COR-L47 (cell line): Measurements from ENCODE around the gene PKDREJ.

Experiments
- DNase-seq: peaks from one replicate; lab custom pipeline; 2025; lab: John Stamatoyannopoulos, UW

Gene PKDREJ

DNA sequence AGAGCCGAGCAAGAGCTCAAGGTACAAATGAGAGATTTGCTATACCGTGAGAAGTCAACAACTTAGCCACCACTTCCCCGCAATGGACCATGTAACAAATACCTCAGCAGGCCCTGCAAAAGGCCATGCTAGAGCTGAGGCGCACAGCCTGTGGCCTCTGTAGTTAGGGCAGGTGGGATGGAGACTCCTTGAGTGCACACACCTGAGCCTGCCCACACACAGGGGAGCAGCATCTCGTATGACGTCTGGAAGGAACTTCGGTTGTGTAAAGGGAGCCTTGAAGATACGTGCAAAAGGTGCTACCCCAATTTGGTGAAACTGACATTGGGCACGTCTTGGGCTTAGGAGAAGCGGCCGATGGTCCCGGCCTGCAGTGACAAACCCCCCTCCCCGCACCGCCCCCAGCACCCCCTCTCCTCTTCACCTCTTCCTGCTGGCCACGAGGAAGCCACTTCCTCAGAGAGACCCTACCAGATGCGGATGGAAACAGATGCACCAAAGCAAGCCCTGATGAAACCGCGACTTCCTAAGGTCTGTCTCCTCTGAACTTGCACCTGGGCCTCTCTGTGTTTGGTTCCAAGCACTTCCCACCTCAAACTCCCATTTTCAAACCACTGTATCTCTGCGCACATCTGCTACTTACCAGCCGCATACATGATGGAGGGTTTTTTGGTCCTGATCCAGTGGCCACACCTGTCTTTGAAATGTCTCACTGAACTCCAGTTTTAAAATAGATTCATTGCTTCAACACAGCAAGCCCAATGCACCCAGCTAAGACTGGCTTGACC is 23.7 kb downstream of the PKDREJ start:
- no peak for DNase-seq

DNA sequence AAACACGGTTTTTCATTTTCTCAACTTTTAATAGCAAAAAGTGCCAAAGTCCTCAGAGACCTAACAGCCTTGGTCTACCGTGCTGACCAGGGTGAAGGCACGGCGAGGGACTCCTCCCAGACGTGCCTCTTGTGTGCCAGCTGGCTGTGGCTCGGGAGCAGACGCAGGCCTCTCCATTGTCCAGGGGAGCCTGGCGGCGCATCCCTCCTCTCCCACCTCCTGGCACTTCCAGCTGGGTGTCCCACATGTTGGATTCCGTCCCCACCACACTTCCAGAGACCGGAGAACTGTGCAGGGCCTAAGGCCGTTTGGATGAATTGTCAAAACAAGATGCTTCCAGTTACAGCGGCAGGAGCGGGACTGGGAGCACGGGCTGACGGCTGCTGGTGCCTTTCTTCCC is 24.6 kb downstream of the PKDREJ start:
- DNase-seq = no peak

DNA sequence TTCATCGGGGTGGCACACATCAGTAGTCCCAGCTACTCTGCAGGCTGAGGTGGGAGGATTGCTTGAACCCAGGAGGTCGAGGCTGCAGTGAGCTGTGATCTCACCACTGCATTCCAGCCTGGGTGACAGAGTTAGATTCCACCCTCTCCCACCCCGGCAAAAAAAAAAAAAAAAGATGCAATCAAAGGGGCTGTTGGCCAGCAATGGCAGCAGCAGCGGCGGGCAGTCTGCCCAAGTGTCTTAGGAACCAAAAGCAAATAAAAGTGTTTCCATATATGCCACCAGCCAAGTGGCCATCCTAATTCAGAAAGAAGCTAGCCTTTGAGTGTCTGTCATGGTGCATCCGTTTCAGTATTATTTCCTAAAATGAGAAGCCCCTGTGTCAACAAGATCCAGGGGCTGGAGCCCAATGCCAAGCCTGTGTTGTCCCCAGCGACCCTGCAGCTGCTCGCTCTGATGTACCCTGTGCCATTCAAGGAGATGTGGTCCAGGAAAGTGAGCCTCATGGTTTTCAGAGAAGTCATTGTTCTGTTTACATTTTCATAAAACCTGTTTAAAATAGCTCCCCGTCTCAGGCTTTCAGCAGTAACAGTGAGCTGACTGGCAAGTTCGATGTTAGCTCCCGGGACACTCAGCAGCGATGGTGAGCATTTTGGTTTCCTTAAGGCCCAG is 25.6 kb downstream of the PKDREJ start:
- DNase-seq = no peak

DNA sequence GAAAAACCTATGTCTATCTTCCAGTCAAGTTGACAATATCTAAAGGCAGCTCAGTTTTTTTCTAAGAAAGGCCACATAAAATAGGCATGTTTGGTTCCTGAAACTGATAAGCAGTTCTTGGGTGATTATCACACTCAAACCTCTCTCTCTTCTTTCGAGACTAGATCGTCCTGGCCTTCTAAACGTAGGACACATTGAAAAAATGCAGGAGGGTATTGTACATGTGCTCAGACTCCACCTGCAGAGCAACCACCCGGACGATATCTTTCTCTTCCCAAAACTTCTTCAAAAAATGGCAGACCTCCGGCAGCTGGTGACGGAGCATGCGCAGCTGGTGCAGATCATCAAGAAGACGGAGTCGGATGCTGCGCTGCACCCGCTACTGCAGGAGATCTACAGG is 28.2 kb downstream of the PKDREJ start:
- DNase-seq = no peak

DNA sequence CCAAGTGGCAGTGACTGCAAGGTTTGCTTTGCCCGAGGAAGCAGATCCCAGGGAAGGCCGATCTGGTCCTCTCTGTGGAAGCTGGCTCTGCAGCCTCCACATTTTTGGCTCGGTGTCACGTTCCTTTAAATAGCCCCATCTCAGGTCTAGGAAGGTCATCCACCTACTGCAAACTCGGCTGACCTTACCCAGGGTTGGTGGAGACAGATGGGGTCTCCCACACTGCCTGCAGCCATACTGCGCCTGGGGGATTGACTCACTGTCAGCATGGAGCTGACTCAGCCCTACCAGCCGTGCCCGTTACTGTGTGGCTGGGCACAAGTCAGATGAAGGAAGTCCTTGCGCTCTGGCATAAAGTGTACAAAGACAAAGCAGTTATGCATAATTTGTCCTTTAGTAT is 29.9 kb downstream of the PKDREJ start:
- no peak for DNase-seq

DNA sequence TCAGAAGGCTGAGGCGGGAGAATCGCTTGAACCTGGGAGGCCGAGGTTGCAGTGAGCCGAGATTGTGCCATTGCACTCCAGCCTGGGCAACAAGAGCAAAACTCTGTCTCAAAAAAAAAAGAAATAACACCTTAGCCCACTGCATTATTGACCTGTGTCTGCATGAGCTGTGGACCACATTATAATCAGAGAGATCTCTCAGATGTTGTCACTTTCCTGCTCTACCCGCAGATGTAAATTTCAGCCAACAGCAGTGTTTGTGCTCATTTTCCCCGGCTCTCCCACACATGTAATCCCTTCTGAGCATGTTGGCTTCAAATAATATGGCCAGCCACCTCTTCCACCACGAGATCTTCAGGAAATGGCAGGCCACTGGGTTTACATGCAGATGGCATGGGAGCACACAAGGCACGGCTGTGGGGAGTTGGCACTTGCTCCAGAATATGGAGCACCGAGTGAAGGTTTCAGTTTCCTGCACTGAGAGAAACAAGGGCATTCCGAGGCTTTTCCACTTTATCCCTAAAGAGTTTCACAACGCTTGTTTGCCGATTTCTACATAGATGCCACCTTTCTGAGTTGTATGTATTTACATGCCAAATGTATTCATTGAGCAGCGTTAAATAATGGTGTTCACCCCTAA is 32.8 kb downstream of the PKDREJ start:
- no peak for DNase-seq

DNA sequence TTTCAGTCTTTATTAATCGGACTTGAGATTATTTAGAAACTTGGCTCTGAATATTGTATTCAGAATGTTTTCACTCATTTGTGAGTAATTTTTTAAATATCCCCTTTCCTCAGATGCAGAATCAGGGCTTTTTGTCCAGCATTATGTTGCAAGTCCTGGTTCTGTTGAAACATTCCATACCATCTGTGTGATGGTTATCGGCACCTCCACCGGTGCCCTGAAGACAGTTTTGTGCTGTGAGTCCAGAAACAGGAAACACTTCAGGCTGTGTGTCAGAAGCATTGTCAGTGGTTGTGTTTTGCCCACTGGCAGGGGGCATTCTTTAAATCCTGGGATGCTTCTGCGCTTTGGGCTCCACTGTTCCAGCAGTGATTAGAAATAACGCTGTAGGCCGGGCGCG is 33.4 kb downstream of the PKDREJ start:
- DNase-seq = no peak

DNA sequence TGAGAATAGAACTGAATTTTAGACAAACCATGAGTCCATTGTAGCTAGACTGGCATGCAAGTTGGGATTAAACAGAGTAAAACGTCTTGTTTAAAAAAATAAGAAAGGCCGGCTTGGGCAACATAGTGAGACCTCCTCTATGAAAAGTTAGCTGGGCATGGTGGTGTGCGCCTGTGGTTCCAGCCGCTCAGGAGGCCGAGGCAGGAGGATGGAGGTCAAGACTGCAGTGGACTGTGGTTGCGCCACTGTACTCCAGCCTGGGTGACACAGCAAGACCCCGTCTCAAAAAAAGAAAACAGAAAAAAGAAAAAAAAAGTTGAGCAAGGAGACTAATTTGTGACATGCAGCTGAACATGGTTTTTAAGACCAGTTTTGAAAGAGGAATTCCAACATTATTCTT is 36.6 kb downstream of the PKDREJ start:
- DNase-seq = no peak

DNA sequence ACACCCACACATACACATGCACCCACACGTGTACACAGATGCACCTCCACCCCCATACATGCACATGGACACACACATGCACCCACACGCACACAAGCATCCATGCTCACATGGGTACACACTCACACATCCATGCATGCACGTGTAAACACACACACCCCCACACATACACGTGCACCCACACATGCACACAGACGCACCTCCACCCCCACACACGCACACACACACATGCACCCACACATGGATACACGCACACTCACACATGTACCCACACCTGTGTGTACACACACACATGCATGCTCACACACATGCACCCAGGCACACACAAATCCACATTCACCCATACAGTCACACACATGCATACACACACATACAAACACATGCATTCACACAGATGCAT is 37.5 kb downstream of the PKDREJ start:
- no peak for DNase-seq

DNA sequence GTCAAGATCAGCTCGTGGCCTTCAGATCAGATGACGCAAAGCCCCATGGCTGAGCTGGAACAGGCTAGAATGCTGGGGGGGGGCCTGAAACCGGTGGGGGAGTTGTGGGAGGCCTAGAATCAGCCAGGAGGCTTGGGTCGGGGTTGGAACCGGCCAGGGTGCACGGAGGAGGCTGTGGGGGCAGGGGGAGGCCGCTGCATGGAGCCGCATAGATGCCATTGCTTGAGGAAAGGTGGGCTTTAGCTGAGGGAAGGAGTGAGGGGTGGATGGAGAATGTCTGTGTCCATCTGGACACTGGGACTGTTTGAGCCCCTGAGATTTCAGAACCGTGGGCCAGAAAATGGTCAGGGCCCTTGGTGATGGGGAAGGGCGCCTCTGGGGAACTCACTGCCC is 38.2 kb downstream of the PKDREJ start:
- DNase-seq = no peak

DNA sequence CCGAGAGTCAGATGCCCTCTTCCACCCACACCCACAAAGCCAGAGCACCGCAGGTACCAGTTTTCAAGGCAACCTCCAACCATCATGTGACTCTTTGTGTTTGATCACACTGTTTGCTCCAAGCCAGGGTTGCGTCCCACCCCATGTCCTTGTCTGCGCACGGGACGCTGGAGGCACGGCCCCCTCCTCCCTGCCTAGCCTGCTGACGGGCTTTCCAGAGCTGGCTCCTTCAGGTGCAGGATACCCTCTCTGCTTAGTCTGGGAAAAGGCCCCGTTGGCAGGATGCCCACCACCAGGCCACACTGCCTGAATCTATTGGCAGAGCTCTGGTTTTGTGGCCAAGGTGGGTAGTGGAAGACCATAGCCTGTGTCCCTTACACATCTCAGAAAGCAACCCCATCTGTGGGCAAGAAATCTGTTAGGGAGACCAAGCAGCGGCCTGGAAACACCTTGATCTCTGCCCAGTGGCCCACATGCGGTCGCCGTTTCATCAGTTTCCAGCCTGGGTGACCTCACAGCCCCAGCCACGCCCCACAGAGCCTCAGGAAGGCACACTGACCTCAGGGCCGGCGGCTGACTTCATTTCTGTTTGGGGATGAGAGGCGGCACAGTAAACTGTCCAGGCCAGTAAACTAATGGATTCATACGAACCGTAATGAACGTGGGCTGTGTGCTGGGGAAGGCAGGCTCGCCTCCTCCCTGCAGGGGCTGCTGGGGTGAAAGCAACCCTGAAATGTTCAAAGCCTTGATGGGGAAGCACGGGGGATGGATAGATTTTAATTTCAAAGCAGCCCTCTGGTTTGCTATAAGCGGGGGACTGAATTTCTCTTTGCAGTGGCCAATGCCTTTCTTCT is 38.9 kb downstream of the PKDREJ start:
- no peak for DNase-seq

DNA sequence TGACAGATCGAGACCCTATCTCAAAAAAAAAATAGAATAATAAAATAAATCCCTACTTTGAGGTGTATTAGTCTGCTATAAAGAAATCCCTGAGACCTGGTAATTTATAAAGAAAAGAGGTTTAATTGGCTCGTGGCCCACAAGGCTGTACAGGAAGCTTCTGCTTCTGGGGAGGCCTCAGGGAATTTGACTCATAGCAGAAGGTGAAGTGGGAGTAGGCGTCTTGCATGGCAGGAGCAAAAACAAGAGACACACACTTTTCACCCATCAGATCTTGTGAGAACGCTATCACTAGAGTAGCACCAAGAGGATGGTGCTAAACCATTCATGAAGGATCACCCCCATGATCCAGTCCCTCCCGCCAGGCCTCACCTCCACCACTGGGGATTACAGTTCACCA is 42.2 kb downstream of the PKDREJ start:
- no peak for DNase-seq

DNA sequence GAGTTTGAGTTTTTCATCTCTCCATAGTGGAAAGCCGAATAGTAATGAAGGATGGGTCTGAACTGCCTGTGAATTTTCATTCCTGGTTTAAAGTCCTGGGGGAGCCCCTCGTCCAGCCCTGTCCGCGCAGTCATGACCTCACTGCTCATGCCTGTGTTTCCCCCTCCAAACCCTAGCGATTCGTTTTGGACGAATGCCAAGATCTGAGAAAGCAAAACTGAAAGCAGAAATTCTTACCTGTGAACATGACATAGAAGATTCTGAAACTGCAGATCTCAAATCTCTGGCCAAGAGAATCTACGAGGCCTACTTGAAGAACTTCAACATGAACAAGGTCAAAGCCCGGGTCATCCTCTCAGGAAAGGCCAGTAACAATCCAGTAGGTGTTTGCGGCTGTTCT is 43.5 kb downstream of the PKDREJ start:
- DNase-seq = no peak

DNA sequence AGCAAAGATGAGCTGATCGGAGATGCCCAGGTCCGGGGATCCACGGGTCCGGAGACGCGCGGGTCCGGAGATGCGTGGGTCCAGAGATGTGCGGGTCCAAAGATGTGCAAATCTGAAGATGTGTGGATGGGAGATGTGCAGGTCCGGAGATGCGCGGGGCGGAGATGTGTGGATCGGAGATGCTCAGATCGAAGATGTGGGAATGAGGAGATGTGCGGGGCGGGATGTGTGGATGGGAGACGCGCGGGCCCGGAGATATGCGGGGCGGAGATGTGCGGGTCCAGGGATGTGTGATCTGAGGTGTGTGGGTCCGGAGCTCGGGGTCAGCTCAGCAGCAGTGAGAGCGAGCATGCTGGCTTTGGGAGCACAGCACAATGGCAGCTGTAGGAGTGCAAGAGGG is 48.5 kb downstream of the PKDREJ start:
- DNase-seq = no peak

DNA sequence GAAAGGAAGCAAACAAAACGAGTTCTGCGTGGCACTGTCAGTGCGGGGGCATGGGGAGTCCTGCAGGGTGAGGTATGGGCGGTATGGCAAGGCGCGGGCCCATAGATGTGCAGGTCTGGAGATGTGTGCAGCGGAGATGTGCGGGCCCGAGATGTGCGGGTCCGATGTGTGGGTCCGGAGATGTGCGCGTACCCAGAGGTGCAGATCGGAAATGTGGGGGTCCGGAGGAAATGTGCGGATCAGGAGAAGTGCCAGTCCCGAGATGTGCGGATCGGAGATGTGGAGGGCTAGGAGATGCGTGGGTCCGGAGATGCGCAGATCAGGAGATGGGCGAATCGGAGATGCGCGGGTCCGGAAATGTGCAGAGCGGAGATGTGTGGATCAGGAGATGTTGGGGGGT is 49.0 kb downstream of the PKDREJ start:
- no peak for DNase-seq

DNA sequence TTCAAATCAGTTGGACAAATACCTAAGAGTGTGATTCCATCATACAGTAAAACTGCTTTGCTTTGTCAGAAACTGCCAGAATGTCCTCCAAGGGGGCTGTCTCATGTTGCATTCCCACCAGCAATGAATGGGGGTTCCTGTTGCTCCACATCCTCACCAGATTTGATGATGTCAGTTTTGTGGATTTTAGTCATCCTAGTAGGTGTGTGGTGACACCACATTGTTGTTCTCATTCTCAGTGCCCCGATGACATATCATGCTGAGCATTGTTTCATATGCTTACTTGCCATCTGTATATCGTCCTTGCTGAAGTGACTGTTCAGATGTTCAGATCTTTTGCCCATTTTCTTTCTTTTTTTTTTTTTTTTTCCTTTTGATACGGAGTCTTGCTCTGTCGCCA is 50.1 kb downstream of the PKDREJ start:
- DNase-seq = no peak

DNA sequence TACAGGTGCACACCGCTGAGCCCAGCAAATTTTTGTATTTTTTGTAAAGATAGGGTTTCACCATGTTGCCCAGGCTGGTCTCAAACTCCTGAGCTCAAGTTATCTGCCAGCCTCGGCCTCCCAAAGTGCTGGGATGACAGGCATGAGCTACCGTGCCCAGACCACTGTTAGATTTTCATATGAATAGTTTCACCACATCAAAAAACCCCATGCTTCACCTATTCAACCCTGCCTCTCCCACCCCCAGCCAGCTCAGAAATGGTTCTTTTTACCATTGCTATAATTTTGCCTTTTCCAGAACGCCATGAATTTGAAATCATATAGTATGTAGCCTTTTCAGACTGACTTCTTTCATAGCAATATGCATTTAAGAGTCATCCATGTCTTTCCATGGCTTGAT is 50.9 kb downstream of the PKDREJ start:
- no peak for DNase-seq

DNA sequence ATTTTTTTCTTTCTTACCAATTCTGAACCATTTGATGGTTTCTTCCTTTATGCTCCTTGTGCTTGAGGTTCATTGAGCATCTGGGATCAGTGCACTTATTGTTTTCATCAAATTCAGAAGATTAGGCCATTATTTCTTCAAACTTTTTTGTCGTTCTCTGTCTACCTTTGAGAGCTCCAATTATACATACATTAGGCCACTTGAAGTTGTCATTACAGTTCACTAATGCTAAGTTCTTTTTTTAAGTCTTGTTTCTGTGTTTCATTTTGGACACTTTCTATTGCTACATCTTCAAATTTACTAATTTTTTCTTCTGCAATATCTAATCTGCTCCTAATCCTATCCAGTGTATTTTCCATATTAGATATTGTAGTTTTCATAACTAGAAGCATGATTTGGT is 53.9 kb downstream of the PKDREJ start:
- DNase-seq = no peak
